ENCODE measurements around the gene ANKRD44.

Gene ANKRD44

DNA sequence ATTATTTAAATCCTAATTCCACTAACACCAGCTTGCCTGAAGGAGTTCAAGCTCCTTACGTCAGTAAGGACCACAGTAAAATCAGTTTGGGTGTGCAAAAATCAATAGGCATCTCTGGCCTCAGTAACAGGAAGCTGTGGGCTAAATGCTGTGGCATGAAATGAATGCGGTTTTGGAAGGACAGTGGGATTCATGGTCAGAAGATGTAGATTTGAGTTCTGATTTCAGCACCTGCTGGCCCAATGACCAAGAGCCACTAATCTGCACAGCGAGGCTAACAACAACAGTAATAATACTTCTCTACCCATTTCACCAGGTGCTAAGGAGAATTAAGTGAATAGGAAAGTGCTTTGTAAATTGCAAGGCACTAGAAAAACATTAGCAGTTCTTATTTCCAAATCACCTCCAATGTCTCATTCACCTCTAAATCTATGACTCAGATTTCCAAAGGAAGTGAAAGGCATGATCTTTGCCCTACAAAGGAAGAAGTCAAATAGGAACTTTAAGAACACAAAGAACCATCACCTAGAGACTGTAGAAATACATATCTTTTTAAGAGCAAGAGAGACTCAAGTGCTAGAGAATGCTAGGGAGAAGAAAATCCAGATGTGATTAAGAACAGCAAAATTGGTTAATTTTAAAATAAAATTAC lies 172.6 kb downstream of the ANKRD44 start:
- TF ChIP-seq, protein P1, sequence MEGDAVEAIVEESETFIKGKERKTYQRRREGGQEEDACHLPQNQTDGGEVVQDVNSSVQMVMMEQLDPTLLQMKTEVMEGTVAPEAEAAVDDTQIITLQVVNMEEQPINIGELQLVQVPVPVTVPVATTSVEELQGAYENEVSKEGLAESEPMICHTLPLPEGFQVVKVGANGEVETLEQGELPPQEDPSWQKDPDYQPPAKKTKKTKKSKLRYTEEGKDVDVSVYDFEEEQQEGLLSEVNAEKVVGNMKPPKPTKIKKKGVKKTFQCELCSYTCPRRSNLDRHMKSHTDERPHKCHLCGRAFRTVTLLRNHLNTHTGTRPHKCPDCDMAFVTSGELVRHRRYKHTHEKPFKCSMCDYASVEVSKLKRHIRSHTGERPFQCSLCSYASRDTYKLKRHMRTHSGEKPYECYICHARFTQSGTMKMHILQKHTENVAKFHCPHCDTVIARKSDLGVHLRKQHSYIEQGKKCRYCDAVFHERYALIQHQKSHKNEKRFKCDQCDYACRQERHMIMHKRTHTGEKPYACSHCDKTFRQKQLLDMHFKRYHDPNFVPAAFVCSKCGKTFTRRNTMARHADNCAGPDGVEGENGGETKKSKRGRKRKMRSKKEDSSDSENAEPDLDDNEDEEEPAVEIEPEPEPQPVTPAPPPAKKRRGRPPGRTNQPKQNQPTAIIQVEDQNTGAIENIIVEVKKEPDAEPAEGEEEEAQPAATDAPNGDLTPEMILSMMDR (conservative IDR thresholded peaks at IDR 0.05; ENCODE audit: low read depth, low read length) = no peak
- no peak overlapping the region for H3K4me3 ChIP-seq (ENCODE audit: low read length)
- no peak for DNase-seq (ENCODE audit: low read depth)

DNA sequence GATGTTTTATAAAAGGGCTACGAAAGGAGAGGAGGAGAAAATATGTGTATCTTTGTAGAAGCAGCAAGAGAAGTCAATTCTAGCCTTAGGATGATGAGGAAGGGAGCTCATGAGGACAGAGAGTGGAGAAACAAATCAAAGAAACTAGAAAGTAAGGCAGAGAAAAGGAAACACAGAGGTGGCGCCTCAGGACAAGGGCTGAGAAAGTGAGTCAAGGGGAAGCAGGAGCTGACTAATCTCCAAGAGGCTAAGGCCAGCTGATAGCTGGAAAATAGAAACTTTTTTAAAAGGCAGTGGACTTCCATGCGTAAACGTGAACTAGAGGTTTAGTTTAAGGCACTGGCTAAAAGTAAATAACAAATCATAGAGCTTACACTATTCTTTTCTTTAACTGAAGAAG lies 173.3 kb downstream of the ANKRD44 start:
- TF ChIP-seq, protein P1 (conservative IDR thresholded peaks at IDR 0.05; ENCODE audit: low read depth, low read length) = no peak
- DNase-seq (ENCODE audit: low read depth) = peak; percentile 6
- no peak overlapping the region for H3K4me3 ChIP-seq (ENCODE audit: low read length)

DNA sequence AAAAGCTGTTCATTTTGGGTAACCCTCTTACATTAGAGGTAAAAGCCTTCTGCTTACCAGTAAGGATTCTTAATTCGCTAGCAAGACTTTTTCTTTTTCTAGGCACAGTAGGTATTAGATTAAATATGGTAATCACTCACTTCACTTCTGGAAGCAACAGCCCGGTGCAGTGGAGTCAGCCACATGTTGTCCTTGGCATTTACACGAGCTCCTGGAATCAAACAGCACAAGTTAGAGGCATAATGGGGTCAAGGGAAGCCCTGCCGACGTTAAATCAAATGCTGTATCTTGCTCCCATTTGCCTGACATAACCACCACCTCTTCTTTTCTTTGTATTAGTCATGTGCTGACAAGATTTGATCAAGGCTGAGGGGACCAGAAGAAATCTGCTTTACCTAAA lies 174.1 kb downstream of the ANKRD44 start:
- TF ChIP-seq, protein P1 (conservative IDR thresholded peaks at IDR 0.05; ENCODE audit: low read depth, low read length) = no peak
- no peak for DNase-seq (ENCODE audit: low read depth)
- no peak overlapping the region for H3K4me3 ChIP-seq (ENCODE audit: low read length)

DNA sequence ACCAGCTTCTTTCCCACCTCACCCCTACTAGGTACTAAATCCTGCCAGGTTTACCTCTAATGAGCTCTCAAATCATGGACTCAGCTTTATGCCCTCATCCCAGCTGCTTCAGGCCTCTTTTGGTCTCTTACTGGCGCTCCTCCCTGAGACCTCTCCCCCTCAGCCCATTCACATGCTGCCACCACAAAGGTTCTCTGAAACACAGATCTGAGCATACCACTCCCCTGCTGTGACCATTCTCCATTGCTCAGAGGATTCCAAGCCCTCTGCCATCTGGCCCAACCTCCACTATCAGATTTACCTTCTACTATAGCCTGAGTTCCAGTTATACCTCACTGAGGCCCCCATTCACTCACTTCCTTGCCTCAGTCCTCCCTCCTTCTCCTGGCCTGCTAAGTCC lies 174.8 kb downstream of the ANKRD44 start:
- TF ChIP-seq, protein P1 (conservative IDR thresholded peaks at IDR 0.05; ENCODE audit: low read depth, low read length) = no peak
- no peak for DNase-seq (ENCODE audit: low read depth)
- no peak overlapping the region for H3K4me3 ChIP-seq (ENCODE audit: low read length)

DNA sequence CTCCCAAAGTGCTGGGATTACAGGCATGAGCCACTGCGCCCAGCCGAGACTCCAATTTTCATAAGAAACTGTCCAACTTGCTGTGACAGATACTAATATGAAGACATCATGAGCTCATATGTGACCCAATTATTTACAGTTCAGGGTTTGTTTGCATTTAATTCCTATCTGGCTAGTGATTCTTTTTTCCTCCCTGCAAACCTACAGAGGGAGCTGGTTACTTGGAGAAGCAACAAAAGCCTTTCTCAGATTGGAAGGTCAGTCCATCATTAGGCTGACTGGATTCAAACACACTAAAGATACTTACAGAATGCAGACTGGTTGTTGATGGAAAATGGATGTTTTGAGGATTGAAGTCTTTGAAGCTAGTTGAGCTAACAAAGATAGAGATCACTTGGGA lies 176.4 kb downstream of the ANKRD44 start:
- TF ChIP-seq, protein P1 (conservative IDR thresholded peaks at IDR 0.05; ENCODE audit: low read depth, low read length) = no peak
- DNase-seq (ENCODE audit: low read depth) = no peak
- no peak overlapping the region for H3K4me3 ChIP-seq (ENCODE audit: low read length)

DNA sequence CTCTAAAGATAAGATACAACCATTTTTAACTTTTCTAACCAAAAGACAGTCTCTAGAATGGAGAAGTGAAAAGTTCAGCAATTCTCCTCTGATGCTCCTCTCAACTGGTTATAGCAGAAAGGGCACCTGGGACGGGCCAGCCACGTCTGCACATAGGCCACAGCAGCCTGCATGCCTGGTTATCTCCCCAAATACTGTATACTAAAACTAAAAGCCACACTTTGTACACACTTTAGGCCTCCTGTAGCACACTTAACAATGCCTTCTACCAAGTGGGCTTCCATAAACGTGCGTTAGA lies 179.1 kb downstream of the ANKRD44 start:
- no peak for DNase-seq (ENCODE audit: low read depth)
- TF ChIP-seq, protein P1 (conservative IDR thresholded peaks at IDR 0.05; ENCODE audit: low read depth, low read length) = no peak
- no peak overlapping the region for H3K4me3 ChIP-seq (ENCODE audit: low read length)

DNA sequence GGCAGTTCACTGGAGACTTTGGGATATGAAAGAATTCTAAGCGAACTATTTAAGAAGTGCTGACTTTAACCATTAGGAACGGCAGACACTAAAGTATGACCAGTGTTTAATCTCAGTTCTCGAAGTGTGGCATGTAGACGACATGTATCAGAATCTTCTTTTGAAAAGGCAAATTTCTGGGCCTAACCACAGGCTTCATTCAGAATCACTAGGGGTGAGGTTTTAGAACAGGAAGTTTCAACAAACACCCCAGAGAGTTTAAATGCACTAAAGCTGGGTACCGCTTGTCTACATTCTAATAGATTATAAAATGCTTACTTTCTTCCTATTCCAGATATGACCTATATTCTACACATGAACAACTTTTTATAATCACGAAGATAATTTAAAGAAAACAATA lies 180.3 kb downstream of the ANKRD44 start:
- no peak overlapping the region for H3K4me3 ChIP-seq (ENCODE audit: low read length)
- no peak for DNase-seq (ENCODE audit: low read depth)
- TF ChIP-seq, protein P1 (conservative IDR thresholded peaks at IDR 0.05; ENCODE audit: low read depth, low read length) = no peak

Data from retinal pigment epithelial cell (primary cell).